BJ (cell line): ENCODE measurements around the gene FAM83B. TPM values are rescaled to one million over a fixed set of nuclear protein-coding genes. Genes with fewer than 3 reads are reported as not detected.

ENCODE experiments used
- CTCF ChIA-PET: fragments of 350-600 bp; formaldehyde crosslinking; extraction: SDS; loops from one replicate; lab custom pipeline; 2021; ENCODE audit warnings: antibody characterized with exemption, inconsistent platforms; lab: Yijun Ruan, JAX
- POLR2A ChIA-PET: fragments of 300-600 bp; sonication (Branson Sonifier 250); formaldehyde crosslinking; extraction: SDS; loops from one replicate; lab custom pipeline; 2021; ENCODE audit warnings: antibody characterized with exemption; lab: Charles Lee
- DNase-seq: peaks from one replicate; pipeline ENCODE4 v3.0.0-alpha.2; 2011; ENCODE audit warnings: low read depth
- H3K27me3 ChIP-seq: 2 replicates; pipeline ENCODE4 v1.6.0; 2011; ENCODE audit warnings: low read length; ENCODE audit not compliant: control insufficient read depth, insufficient read depth
- H3K36me3 ChIP-seq: 2 replicates; pipeline ENCODE4 v1.5.1; 2011; ENCODE audit warnings: low read length; ENCODE audit not compliant: control insufficient read depth, insufficient read depth
- H3K4me3 ChIP-seq: 2 replicates; pipeline ENCODE4 v1.5.1; 2011; ENCODE audit warnings: low read depth, mild to moderate bottlenecking, control low read depth, low read length
- CTCF ChIP-seq: IDR thresholded peaks from 2 replicates; pipeline ENCODE4 v1.5.1; 2011; ENCODE audit warnings: low read depth, mild to moderate bottlenecking, control low read depth, inconsistent platforms, low read length, moderate library complexity; ENCODE audit not compliant: insufficient read depth
- polyA plus RNA-seq: library from polyadenylated mRNA; depleted of rRNA; stranded (reverse); fragments of >200 nt; gene quantifications from 2 replicates; pipeline ENCODE4 v1.2.3, GENCODE V29; 2011

Gene FAM83B
- polyA plus RNA-seq, 1 experiment, result not detected

- H3K4me3 ChIP-seq, result no peak overlapping the region
- CTCF ChIA-PET, result no interaction called here
- POLR2A ChIA-PET, result no interaction called here
- no peak for DNase-seq
- no peaks in the 10 kb centered on the region for H3K27me3 ChIP-seq
- H3K36me3 ChIP-seq, result no peaks in the 10 kb centered on the region
- TF ChIP-seq CTCF, result no peak
Observed at GRCh38 chr6:54903884-54904283, 57.3 kb downstream of the FAM83B start.

GRCh38 chr6:54907355-54907754 is 60.8 kb downstream of the FAM83B start:
- Histone ChIP-seq H3K27me3 (no peaks in the 10 kb centered on the region), H3K36me3 (no peaks in the 10 kb centered on the region), H3K4me3 (no peak overlapping the region)
- ChIA-PET POLR2A (interaction anchor here (0.7 kb wide), 1 partner anchor 71 kb away, joined by 18 read pairs; no protein-coding TSS in a partner anchor), CTCF (interaction anchor here (0.8 kb wide), 1 partner anchor 183 kb away, joined by 3 read pairs; no protein-coding TSS in a partner anchor)
- no peak for DNase-seq
- TF ChIP-seq CTCF, result no peak

- Histone ChIP-seq H3K27me3 (no peaks in the 10 kb centered on the region), H3K36me3 (no peaks in the 10 kb centered on the region), H3K4me3 (no peak overlapping the region)
- no peak for TF ChIP-seq CTCF
- no peak for DNase-seq
- CTCF ChIA-PET, result no interaction called here
- POLR2A ChIA-PET, result no interaction called here
Observed at GRCh38 chr6:54909184-54909583, 62.6 kb downstream of the FAM83B start.

GRCh38 chr6:54910431-54910884 is 63.9 kb downstream of the FAM83B start:
- Histone ChIP-seq H3K4me3 (no peak overlapping the region), H3K27me3 (no peaks in the 10 kb centered on the region), H3K36me3 (no peaks in the 10 kb centered on the region)
- DNase-seq, result no peak
- CTCF ChIA-PET, result no interaction called here
- POLR2A ChIA-PET, result no interaction called here
- no peak for TF ChIP-seq CTCF

- no peaks in the 10 kb centered on the region for H3K27me3 ChIP-seq
- ChIA-PET POLR2A (no interaction called here), CTCF (no interaction called here)
- no peaks in the 10 kb centered on the region for H3K36me3 ChIP-seq
- no peak overlapping the region for H3K4me3 ChIP-seq
- DNase-seq, result no peak
- TF ChIP-seq CTCF, result no peak
Observed at GRCh38 chr6:54910921-54911320, 64.3 kb downstream of the FAM83B start.
